ENCODE results near the gene VMA21. TPM values are rescaled to one million over a fixed set of nuclear protein-coding genes. Genes with fewer than 3 reads are reported as not detected.

Gene VMA21
- total and polyA plus RNA-seq, 10 of the 15 experiments (the other 5 are each of a cell fraction or from before 2014, with no cell fraction given) = 12.9 to 53.6 (median 41.5) TPM

DNA sequence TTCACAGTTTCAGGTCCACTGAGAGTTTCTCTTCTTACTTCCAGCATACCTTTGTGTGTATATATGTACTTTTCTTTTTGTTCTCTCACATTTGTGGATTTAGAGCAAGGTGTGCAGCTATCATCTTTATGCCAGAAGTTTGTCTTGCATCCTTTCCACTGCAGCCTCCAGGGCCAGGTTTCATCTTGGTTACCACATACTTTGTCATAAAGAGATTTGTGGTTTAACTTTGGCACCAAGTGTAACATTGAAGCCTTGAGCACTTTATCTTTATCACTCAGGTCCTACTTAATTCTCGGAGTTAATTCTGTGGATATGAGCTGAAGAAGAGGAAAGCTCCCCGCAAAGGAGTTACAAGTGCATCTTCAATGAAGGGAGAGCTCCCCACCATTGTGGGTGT, 31.4 kb upstream of the VMA21 start:
- CTCF ChIA-PET = interaction anchor here (0.7 kb wide), 1 partner anchor 497 kb away, joined by 4 read pairs; no protein-coding TSS in a partner anchor
- intact Hi-C loops (cut with micrococcal nuclease; ENCODE audit: unreplicated experiment) = loop anchor here (10.0 kb wide), 1 partner anchor 319 kb away; no protein-coding TSS in a partner anchor
- WGBS (ENCODE audit: insufficient coverage, insufficient replicate concordance, low lambda C conversion rate, missing lambda C conversion rate) = 72% methylated on average over 2 of the region's 2 CpGs

More for the DNA sequence above, 31.4 kb upstream of the VMA21 start:
- Histone ChIP-seq H3K27ac (ENCODE audit: control insufficient read depth, insufficient read depth) (no peak overlapping the region), H3K79me2 (ENCODE audit: control insufficient read depth, insufficient read depth, low read length) (no peaks in the 10 kb centered on the region), H3K9ac (ENCODE audit: control insufficient read depth, insufficient read depth, low read length) (no peak overlapping the region), H3K27me3 (replicated peaks in 1 of 2; ENCODE audit: control insufficient read depth in 2 of 2, insufficient read depth in 2 of 2, low read length in 1 of 2) (no peaks in the 10 kb centered on the region), H3K4me3 (no peak overlapping the region), H3K36me3 (ENCODE audit: control insufficient read depth in 2 of 2, insufficient read depth in 2 of 2, low read length in 1 of 2) (no peaks in the 10 kb centered on the region), H4K20me1 (ENCODE audit: control insufficient read depth, insufficient read depth) (no peaks in the 10 kb centered on the region), H2AFZ (ENCODE audit: control insufficient read depth, low read depth, low read length) (no peak overlapping the region), H3K9me3 (replicated peaks; ENCODE audit: control insufficient read depth, insufficient read depth, low read length) (no peaks in the 10 kb centered on the region), H3K4me2 (ENCODE audit: control insufficient read depth, insufficient read depth) (no peak overlapping the region), H3K4me1 (ENCODE audit: control insufficient read depth, insufficient read depth, low read length) (no peaks in the 10 kb centered on the region)
- FAIRE-seq (no peak), ATAC-seq (no peak), DNase-seq (ENCODE audit: low read depth, low spot score) (no peak)
- TF ChIP-seq, protein P1, sequence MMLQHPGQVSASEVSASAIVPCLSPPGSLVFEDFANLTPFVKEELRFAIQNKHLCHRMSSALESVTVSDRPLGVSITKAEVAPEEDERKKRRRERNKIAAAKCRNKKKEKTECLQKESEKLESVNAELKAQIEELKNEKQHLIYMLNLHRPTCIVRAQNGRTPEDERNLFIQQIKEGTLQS (IDR thresholded peaks at IDR 0.05; ENCODE audit: borderline replicate concordance, extremely low read depth, low read depth, low read length) = no peak
- TF ChIP-seq ATF7 (IDR thresholded peaks at IDR 0.05; ENCODE audit: low read depth) (no peak), POU2F2 (IDR thresholded peaks at IDR 0.05; ENCODE audit: borderline replicate concordance, low read depth, low read length) (no peak), MXI1 (IDR thresholded peaks at IDR 0.05; ENCODE audit: low read depth, low read length) (no peak), ZBED1 (IDR thresholded peaks at IDR 0.05; ENCODE audit: borderline replicate concordance) (no peak), LARP7 (IDR thresholded peaks at IDR 0.05) (no peak), ESRRA (IDR thresholded peaks at IDR 0.05; ENCODE audit: low read length) (no peak), KAT2A (conservative IDR thresholded peaks at IDR 0.05; ENCODE audit: control insufficient read depth, low read depth, low read length) (no peak), GABPA (IDR thresholded peaks at IDR 0.05; ENCODE audit: low read depth) (no peak), NRF1 (conservative IDR thresholded peaks at IDR 0.05; ENCODE audit: low read depth, low read length) (no peak), HDAC2 (IDR thresholded peaks at IDR 0.05) (no peak)
- TF ChIP-seq, protein P2, sequence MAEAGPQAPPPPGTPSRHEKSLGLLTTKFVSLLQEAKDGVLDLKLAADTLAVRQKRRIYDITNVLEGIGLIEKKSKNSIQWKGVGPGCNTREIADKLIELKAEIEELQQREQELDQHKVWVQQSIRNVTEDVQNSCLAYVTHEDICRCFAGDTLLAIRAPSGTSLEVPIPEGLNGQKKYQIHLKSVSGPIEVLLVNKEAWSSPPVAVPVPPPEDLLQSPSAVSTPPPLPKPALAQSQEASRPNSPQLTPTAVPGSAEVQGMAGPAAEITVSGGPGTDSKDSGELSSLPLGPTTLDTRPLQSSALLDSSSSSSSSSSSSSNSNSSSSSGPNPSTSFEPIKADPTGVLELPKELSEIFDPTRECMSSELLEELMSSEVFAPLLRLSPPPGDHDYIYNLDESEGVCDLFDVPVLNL (IDR thresholded peaks at IDR 0.05; ENCODE audit: low read depth, low read length) = no peak
- TF ChIP-seq, protein P3, sequence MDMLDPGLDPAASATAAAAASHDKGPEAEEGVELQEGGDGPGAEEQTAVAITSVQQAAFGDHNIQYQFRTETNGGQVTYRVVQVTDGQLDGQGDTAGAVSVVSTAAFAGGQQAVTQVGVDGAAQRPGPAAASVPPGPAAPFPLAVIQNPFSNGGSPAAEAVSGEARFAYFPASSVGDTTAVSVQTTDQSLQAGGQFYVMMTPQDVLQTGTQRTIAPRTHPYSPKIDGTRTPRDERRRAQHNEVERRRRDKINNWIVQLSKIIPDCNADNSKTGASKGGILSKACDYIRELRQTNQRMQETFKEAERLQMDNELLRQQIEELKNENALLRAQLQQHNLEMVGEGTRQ (IDR thresholded peaks at IDR 0.05; ENCODE audit: borderline replicate concordance, low read depth, low read length) = no peak
- TF ChIP-seq, protein P4, sequence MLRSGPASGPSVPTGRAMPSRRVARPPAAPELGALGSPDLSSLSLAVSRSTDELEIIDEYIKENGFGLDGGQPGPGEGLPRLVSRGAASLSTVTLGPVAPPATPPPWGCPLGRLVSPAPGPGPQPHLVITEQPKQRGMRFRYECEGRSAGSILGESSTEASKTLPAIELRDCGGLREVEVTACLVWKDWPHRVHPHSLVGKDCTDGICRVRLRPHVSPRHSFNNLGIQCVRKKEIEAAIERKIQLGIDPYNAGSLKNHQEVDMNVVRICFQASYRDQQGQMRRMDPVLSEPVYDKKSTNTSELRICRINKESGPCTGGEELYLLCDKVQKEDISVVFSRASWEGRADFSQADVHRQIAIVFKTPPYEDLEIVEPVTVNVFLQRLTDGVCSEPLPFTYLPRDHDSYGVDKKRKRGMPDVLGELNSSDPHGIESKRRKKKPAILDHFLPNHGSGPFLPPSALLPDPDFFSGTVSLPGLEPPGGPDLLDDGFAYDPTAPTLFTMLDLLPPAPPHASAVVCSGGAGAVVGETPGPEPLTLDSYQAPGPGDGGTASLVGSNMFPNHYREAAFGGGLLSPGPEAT (IDR thresholded peaks at IDR 0.05; ENCODE audit: low read depth) = no peak
- SMC1A ChIA-PET (ENCODE audit: uncharacterized antibody, unreplicated experiment) = no interaction called here
- BruUV-seq (replicated peaks) = no TSS peak
- in situ Hi-C loops (cut with MboI) = no loop called here
- RAD21 ChIA-PET (ENCODE audit: unreplicated experiment) = no interaction called here
- POLR2A ChIA-PET = no interaction called here

Data from GM12878 (cell line).